PC-3 (cell line): ENCODE results near the gene SRGAP3. TPM values are rescaled to one million over a fixed set of nuclear protein-coding genes. Genes with fewer than 3 reads are reported as not detected.

Experiments used
- ATAC-seq: fragments of 200-7000 bp; cut with Tn5 transposase; 2 replicates; pipeline ENCODE4 v1.9.1; 2020; ENCODE audit warnings: mild to moderate bottlenecking, moderate library complexity
- BruUV-seq: library from RNA; stranded (reverse); fragments of 400-500 nt; replicated peaks from 2 replicates; lab custom pipeline; 2021; lab: Mats Ljungman, UMichigan
- CTCF ChIA-PET: fragments of 300-600 bp; sonication (Branson Sonifier 250); formaldehyde crosslinking; loops from one replicate; lab custom pipeline; 2022; ENCODE audit warnings: antibody characterized with exemption; lab: Charles Lee
- POLR2A ChIA-PET: fragments of 300-600 bp; sonication (Branson Sonifier 250); formaldehyde crosslinking; loops from one replicate; lab custom pipeline; 2022; ENCODE audit warnings: antibody characterized with exemption; ENCODE audit not compliant: unreplicated experiment; lab: Charles Lee
- DNase-seq: peaks from one replicate; pipeline ENCODE4 v3.0.0-alpha.2; 2015
- H2AFZ ChIP-seq: fragments of 300-600 bp; sonication (generic); 2 replicates; pipeline ENCODE4 v1.6.0; 2016; ENCODE audit warnings: antibody characterized with exemption, low read length
- H3F3A ChIP-seq: fragments of 300-600 bp; sonication (generic); one replicate; pipeline ENCODE4 v1.6.0; 2017; ENCODE audit warnings: antibody characterized with exemption, low read length, control low read depth, mild to moderate bottlenecking; ENCODE audit not compliant: unreplicated experiment
- H3K27ac ChIP-seq: fragments of 300-600 bp; sonication (generic); 2 replicates; pipeline ENCODE4 v1.5.1; 2016; ENCODE audit warnings: mild to moderate bottlenecking, low read length
- H3K27me3 ChIP-seq: fragments of 300-600 bp; sonication (generic); 2 replicates; pipeline ENCODE4 v1.6.1; 2016; ENCODE audit warnings: low read length, mixed read lengths
- H3K36me3 ChIP-seq: fragments of 300-600 bp; sonication (generic); 2 replicates; pipeline ENCODE4 v1.6.1; 2016; ENCODE audit warnings: low read depth, mixed run types, low read length, mixed read lengths
- H3K4me1 ChIP-seq: fragments of 300-600 bp; sonication (generic); 2 replicates; pipeline ENCODE4 v1.5.1; 2016; ENCODE audit warnings: low read length; ENCODE audit not compliant: insufficient read depth
- H3K4me2 ChIP-seq: fragments of 300-600 bp; sonication (generic); 2 replicates; pipeline ENCODE4 v1.6.0; 2016; ENCODE audit warnings: low read length
- H3K4me3 ChIP-seq: fragments of 300-600 bp; sonication (generic); 2 replicates; pipeline ENCODE4 v1.5.1; 2016; ENCODE audit warnings: mild to moderate bottlenecking, low read length, mixed read lengths
- H3K79me2 ChIP-seq: fragments of 300-600 bp; sonication (generic); 2 replicates; pipeline ENCODE4 v1.6.1; 2017; ENCODE audit warnings: low read length, mixed read lengths
- H3K9ac ChIP-seq: fragments of 300-600 bp; sonication (generic); 2 replicates; pipeline ENCODE4 v1.6.0; 2016; ENCODE audit warnings: mild to moderate bottlenecking, low read length
- H3K9me2 ChIP-seq: fragments of 300-600 bp; sonication (generic); replicated peaks from 2 replicates; pipeline ENCODE4 v1.6.1; 2016; ENCODE audit warnings: mixed run types, low read length, mixed read lengths
- H3K9me3 ChIP-seq: fragments of 300-600 bp; sonication (generic); 2 replicates; pipeline ENCODE4 v1.6.1; 2016; ENCODE audit warnings: low read length, mixed read lengths
- H4K20me1 ChIP-seq: fragments of 300-600 bp; sonication (generic); 2 replicates; pipeline ENCODE4 v1.6.1; 2016; ENCODE audit warnings: low read length, mixed read lengths
- CTCF ChIP-seq: fragments of 300-600 bp; sonication (generic); conservative IDR thresholded peaks from 2 replicates; pipeline ENCODE4 v1.5.1; 2017; ENCODE audit warnings: antibody characterized with exemption, low read depth, mild to moderate bottlenecking, low read length
- EZH2 ChIP-seq: fragments of 300-600 bp; sonication (generic); IDR thresholded peaks from one replicate; pipeline ENCODE4 v1.6.1; 2017; ENCODE audit warnings: antibody characterized with exemption, mild to moderate bottlenecking, low read length; ENCODE audit not compliant: unreplicated experiment
- EZH2phosphoT487 ChIP-seq: fragments of 300-600 bp; sonication (generic); IDR thresholded peaks from 2 replicates; pipeline ENCODE4 v1.6.1; 2018; ENCODE audit warnings: mild to moderate bottlenecking, antibody characterized with exemption, low read length, borderline replicate concordance
- intact Hi-C: fragments of 100-400 bp; cut with micrococcal nuclease; formaldehyde crosslinking; loops from 2 replicates; pipeline ENCODE4 v1.9.0; 2023
- total RNA-seq: library from RNA; depleted of rRNA; stranded (reverse); fragments of >200 nt; gene quantifications from 2 replicates; pipeline ENCODE4 v1.2.3, GENCODE V29; 2014

Gene SRGAP3
- total RNA-seq, 1 experiment from 2014 or later = 7.5 TPM

- TF ChIP-seq CTCF (no peak), EZH2 (no peak), EZH2phosphoT487 (no peak)
Measured at GRCh38 chr3:9101286-9101685, 148.2 kb downstream of the SRGAP3 start.

GRCh38 chr3:9100513-9100894 lies 148.9 kb downstream of the SRGAP3 start:
- Histone ChIP-seq H3K9me2 (no peaks in the 10 kb centered on the region), H3K4me1 (0 out of 2 replicates have a peak, but pooled peaks cover 5% of the 10 kb centered on the region), H3K36me3 (no peaks in the 10 kb centered on the region), H3K79me2 (no peaks in the 10 kb centered on the region), H3K9me3 (no peaks in the 10 kb centered on the region), H3K4me3 (no peak overlapping the region), H4K20me1 (no peaks in the 10 kb centered on the region), H3K4me2 (no peak overlapping the region), H2AFZ (no peak overlapping the region), H3F3A (no peaks in the 10 kb centered on the region), H3K27ac (no peak overlapping the region), H3K27me3 (no peaks in the 10 kb centered on the region), H3K9ac (no peak overlapping the region)
- DNase-seq = no peak
- CTCF ChIA-PET = no interaction called here
- BruUV-seq = no TSS peak
- no peak for ATAC-seq
- intact Hi-C loops = no loop called here
- TF ChIP-seq EZH2phosphoT487 = no peak
- TF ChIP-seq EZH2 = no peak
- no peak for TF ChIP-seq CTCF
- POLR2A ChIA-PET = no interaction called here

More at GRCh38 chr3:9101286-9101685, 148.2 kb downstream of the SRGAP3 start:
- no peak overlapping the region for H3K9ac ChIP-seq
- ChIA-PET POLR2A (no interaction called here), CTCF (no interaction called here)
- intact Hi-C loops = no loop called here
- no peak overlapping the region for H3K4me2 ChIP-seq
- no peak overlapping the region for H2AFZ ChIP-seq
- H3K79me2 ChIP-seq = no peaks in the 10 kb centered on the region
- no peaks in the 10 kb centered on the region for H4K20me1 ChIP-seq
- no peaks in the 10 kb centered on the region for H3K9me3 ChIP-seq
- no TSS peak for BruUV-seq
- no peaks in the 10 kb centered on the region for H3K36me3 ChIP-seq
- DNase-seq (no peak), ATAC-seq (no peak)
- H3K27me3 ChIP-seq = no peaks in the 10 kb centered on the region
- H3K4me3 ChIP-seq = no peak overlapping the region
- H3F3A ChIP-seq = no peaks in the 10 kb centered on the region
- 0 out of 2 replicates have a peak, but pooled peaks cover 5% of the 10 kb centered on the region for H3K4me1 ChIP-seq
- H3K9me2 ChIP-seq = no peaks in the 10 kb centered on the region
- H3K27ac ChIP-seq = no peak overlapping the region

- H3K4me3 ChIP-seq = no peak overlapping the region
- no TSS peak for BruUV-seq
- ATAC-seq = no peak
Measured at GRCh38 chr3:9099702-9100512, 149.5 kb downstream of the SRGAP3 start.

More at GRCh38 chr3:9099702-9100512, 149.5 kb downstream of the SRGAP3 start:
- Histone ChIP-seq H3K27me3 (no peaks in the 10 kb centered on the region), H4K20me1 (no peaks in the 10 kb centered on the region), H3K36me3 (no peaks in the 10 kb centered on the region), H2AFZ (no peak overlapping the region), H3K4me2 (no peak overlapping the region), H3F3A (no peaks in the 10 kb centered on the region), H3K79me2 (no peaks in the 10 kb centered on the region), H3K27ac (no peak overlapping the region), H3K9ac (no peak overlapping the region), H3K4me1 (0 out of 2 replicates have a peak, but pooled peaks cover 5% of the 10 kb centered on the region), H3K9me2 (no peaks in the 10 kb centered on the region), H3K9me3 (no peaks in the 10 kb centered on the region)
- CTCF ChIA-PET = no interaction called here
- POLR2A ChIA-PET = no interaction called here
- TF ChIP-seq CTCF (no peak), EZH2 (no peak), EZH2phosphoT487 (no peak)
- DNase-seq = no peak
- intact Hi-C loops = no loop called here
